ENCODE data around the gene RNASE4. TPM values are rescaled to one million over a fixed set of nuclear protein-coding genes. Genes with fewer than 3 reads are reported as not detected.
A peak's percentile ranks its signal among the peaks of the same experiment; 100 is the strongest.
"Not testable (repeated sequence)": the region's sequence is repeated elsewhere in the genome, so short reads cannot be mapped to it uniquely, and the experiment has no call there.

RNASE4 gene
- total RNA-seq, 4 donors from 2014 or later, result 24.7 to 78.9 (median 76.5) TPM

DNA sequence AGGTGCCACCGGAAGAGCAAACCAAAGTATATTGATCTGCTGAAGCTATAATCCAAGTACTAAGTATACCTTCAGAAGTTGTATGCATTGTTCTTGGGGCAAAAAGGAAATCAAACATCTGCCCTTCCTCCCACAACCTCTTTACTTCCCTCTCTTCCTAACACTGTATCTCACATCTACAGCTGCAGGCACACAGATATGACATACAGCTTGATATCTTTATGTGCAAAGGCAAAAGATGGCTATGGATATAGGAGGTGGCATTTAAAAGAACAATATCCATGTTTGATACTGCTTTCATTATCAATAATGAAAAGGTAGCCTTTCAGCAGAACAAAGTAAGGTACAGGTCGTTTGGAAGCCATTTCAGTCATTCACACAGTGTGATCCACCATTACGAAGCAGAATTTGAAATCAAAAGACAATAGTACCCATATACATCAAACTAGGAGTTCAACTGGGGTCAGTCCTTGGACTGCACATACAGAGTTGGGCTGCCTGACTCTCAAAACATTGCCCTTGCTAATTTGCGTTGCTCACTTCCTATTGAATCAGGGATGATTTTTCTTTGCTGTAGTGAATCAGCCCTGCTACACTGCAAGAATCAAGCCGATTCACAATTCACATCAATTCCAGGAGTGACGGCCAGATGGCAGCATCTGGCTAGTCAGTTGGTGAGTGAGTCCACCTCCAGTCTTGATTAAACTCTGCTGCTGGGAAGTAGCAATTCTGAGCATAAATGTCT is 13.1 kb downstream of the RNASE4 start:
- Histone ChIP-seq H3K27ac (no peak overlapping the region), H3K27me3 (no peaks in the 10 kb centered on the region), H3K9me3 (no peaks in the 10 kb centered on the region), H3K36me3 (peaks cover 0 to 8% (median 0%) of the 10 kb centered on the region in 4 donors), H3K4me1 (no peaks in the 10 kb centered on the region), H3K4me3 (no peak overlapping the region)
- 25 to 37% methylated on average over 5 to 6 of the region's 6 CpGs for WGBS, 2 donors (ENCODE audit: low coverage in 1 of 2)
- intact Hi-C loops (cut with DNase I; ENCODE audit: low total_unique reads), result loop anchor here (10.0 kb wide), 2 partner anchors 157 to 183 kb away; no protein-coding TSS in a partner anchor
- peak; percentile 73 for DNase-seq
- in situ Hi-C loops (cut with MboI; ENCODE audit: low pct_ligation_motif_present in 1 of 4, low pct_unique_long_range_greater_than_20kb in 1 of 4, low sequenced_read_pairs in 3 of 4), result loop anchor here in 2 of 4 donors (10.0 to 25.0 kb wide), 5 partner anchors 157 to 360 kb away; partner anchors contain the start of genes APEX1 (in 1 of the 2), CCNB1IP1 (in 1 of the 2), METTL17 (in 1 of the 2) and OSGEP (in 1 of the 2)
- TF ChIP-seq EP300 (IDR thresholded peaks at IDR 0.05; ENCODE audit: low read depth) (no peak), CTCF (IDR thresholded peaks at IDR 0.05) (peak; percentile 50 to 78 (median 69)), POLR2A (IDR thresholded peaks at IDR 0.05) (no peak)

DNA sequence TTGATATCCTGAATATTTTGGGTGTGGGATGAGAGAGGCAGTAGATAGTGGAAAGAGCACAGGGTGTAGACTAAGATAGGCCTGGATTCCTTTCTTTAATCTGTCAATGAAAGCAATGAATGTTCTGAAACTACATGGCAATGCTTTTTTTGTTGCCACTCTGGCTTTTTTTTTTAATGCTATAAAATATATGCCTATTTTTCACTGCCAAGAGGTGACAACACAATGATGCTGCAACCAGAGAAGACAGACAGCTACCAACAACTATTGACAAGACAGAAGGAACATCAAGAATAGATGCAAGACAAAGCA is 13.6 kb downstream of the RNASE4 start:
- Histone ChIP-seq H3K4me3 (no peak overlapping the region), H3K4me1 (no peaks in the 10 kb centered on the region), H3K9me3 (no peaks in the 10 kb centered on the region), H3K27ac (no peak overlapping the region), H3K27me3 (no peaks in the 10 kb centered on the region), H3K36me3 (peaks cover 0 to 8% (median 0%) of the 10 kb centered on the region in 4 donors)
- in situ Hi-C loops (cut with MboI; ENCODE audit: low pct_ligation_motif_present in 1 of 4, low pct_unique_long_range_greater_than_20kb in 1 of 4, low sequenced_read_pairs in 3 of 4), result loop anchor here in 2 of 4 donors (10.0 to 25.0 kb wide), 5 partner anchors 157 to 361 kb away; partner anchors contain the start of genes APEX1 (in 1 of the 2), CCNB1IP1 (in 1 of the 2), METTL17 (in 1 of the 2) and OSGEP (in 1 of the 2)
- no peak for DNase-seq
- intact Hi-C loops (cut with DNase I; ENCODE audit: low total_unique reads), result loop anchor here (10.0 kb wide), 2 partner anchors 157 to 183 kb away; no protein-coding TSS in a partner anchor
- TF ChIP-seq POLR2A (IDR thresholded peaks at IDR 0.05), result no peak
- no peak for TF ChIP-seq POLR2AphosphoS5 (IDR thresholded peaks at IDR 0.05)
- TF ChIP-seq CTCF (IDR thresholded peaks at IDR 0.05), result no peak

DNA sequence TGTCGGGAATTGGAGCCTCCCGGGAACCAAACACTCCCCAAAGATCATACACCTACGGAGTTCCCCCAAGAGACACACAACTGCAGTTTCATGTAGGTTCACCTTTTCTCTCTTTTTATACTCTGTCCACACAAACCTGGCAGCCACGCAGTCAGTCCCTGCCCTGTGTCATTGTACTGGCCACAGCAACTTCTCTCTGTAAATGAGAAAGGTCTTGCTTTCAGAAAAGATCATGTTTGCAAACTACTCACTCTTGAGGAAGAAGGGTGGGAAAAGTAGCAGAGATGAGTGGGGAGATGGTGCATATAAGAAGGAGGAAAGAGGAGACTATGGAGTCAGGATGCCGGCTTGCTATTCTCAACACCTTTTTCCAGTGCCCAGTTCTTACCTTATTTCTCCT is 14.6 kb downstream of the RNASE4 start:
- H3K4me3 ChIP-seq, result no peak overlapping the region
- H3K4me1 ChIP-seq, result no peaks in the 10 kb centered on the region
- in situ Hi-C loops (cut with MboI; ENCODE audit: low pct_ligation_motif_present in 1 of 4, low pct_unique_long_range_greater_than_20kb in 1 of 4, low sequenced_read_pairs in 3 of 4), result loop anchor here in 2 of 4 donors (10.0 to 25.0 kb wide), 5 partner anchors 156 to 362 kb away; partner anchors contain the start of genes APEX1 (in 1 of the 2), CCNB1IP1 (in 1 of the 2), METTL17 (in 1 of the 2) and OSGEP (in 1 of the 2)
- H3K36me3 ChIP-seq, result peaks cover 0 to 8% (median 0%) of the 10 kb centered on the region in 4 donors
- DNase-seq, result no peak
- no peaks in the 10 kb centered on the region for H3K9me3 ChIP-seq
- H3K27ac ChIP-seq, result no peak overlapping the region
- 62 to 89% methylated on average over 5 of the region's 5 CpGs for WGBS, 2 donors (ENCODE audit: low coverage in 1 of 2)
- H3K27me3 ChIP-seq, result no peaks in the 10 kb centered on the region
- intact Hi-C loops (cut with DNase I; ENCODE audit: low total_unique reads), result loop anchor here (10.0 kb wide), 2 partner anchors 156 to 184 kb away; no protein-coding TSS in a partner anchor
- TF ChIP-seq CTCF (IDR thresholded peaks at IDR 0.05) (no peak), POLR2AphosphoS5 (IDR thresholded peaks at IDR 0.05) (no peak), POLR2A (IDR thresholded peaks at IDR 0.05) (no peak), EP300 (IDR thresholded peaks at IDR 0.05; ENCODE audit: low read depth) (no peak)

- no peak for TF ChIP-seq CTCF (IDR thresholded peaks at IDR 0.05)
- TF ChIP-seq POLR2AphosphoS5 (IDR thresholded peaks at IDR 0.05), result no peak
- no peak for TF ChIP-seq POLR2A (IDR thresholded peaks at IDR 0.05)
- no peak for TF ChIP-seq EP300 (IDR thresholded peaks at IDR 0.05; ENCODE audit: low read depth)
- H3K9me3 ChIP-seq, result no peaks in the 10 kb centered on the region
- H3K4me1 ChIP-seq, result no peaks in the 10 kb centered on the region
- DNase-seq, result no peak
- H3K4me3 ChIP-seq, result no peak overlapping the region
- peaks cover 0 to 8% (median 0%) of the 10 kb centered on the region in 4 donors for H3K36me3 ChIP-seq
- no peaks in the 10 kb centered on the region for H3K27me3 ChIP-seq
- intact Hi-C loops (cut with DNase I; ENCODE audit: low total_unique reads) (loop anchor here (10.0 kb wide), 2 partner anchors 155 to 185 kb away; no protein-coding TSS in a partner anchor), in situ Hi-C loops (cut with MboI; ENCODE audit: low pct_ligation_motif_present in 1 of 4, low pct_unique_long_range_greater_than_20kb in 1 of 4, low sequenced_read_pairs in 3 of 4) (loop anchor here (5.0 to 25.0 kb wide), 6 partner anchors 155 to 363 kb away; partner anchors contain the start of genes APEX1 (in 1 of the 4), CCNB1IP1 (in 1 of the 4), METTL17 (in 1 of the 4) and OSGEP (in 1 of the 4))
- no peak overlapping the region for H3K27ac ChIP-seq
These were observed 15.6 kb downstream of the RNASE4 start for GRCh38 chr14:20699931-20700330.

- DNase-seq; intact Hi-C loops (cut with DNase I; ENCODE audit: low total_unique reads); H3K4me1 ChIP-seq; H3K27me3 ChIP-seq; H3K9me3 ChIP-seq; H3K36me3 ChIP-seq; H3K4me3 ChIP-seq; H3K27ac ChIP-seq: not testable (repeated sequence)
- in situ Hi-C loops (cut with MboI; ENCODE audit: low pct_ligation_motif_present in 1 of 4, low pct_unique_long_range_greater_than_20kb in 1 of 4, low sequenced_read_pairs in 3 of 4), result loop anchor here in 3 of 4 donors (5.0 kb wide), 1 partner anchor 156 kb away; no protein-coding TSS in a partner anchor
- WGBS, 2 donors (ENCODE audit: low coverage in 1 of 2), result 94% methylated on average over 3 to 7 of the region's 7 CpGs
These were observed 16.6 kb downstream of the RNASE4 start for GRCh38 chr14:20700965-20701364.

Data from transverse colon (tissue), 4 donors.